Subcutaneous adipose tissue (tissue), 4 donors: ENCODE data around the gene DUSP6. TPM values are rescaled to one million over a fixed set of nuclear protein-coding genes. Genes with fewer than 3 reads are reported as not detected.

Source experiments
- total RNA-seq, 4 donors: library from RNA; depleted of rRNA; stranded (reverse); fragments of >200 nt; gene quantifications; one replicate each; pipeline ENCODE4 v1.1.0, GENCODE V29; 2016
- TF ChIP-seq, protein P1 (sequence below): fragments of 450-650 bp; IDR thresholded peaks from one replicate; pipeline ENCODE4 v1.5.1; 2016; ENCODE audit warnings: low read depth, mild to moderate bottlenecking, control low read depth, antibody characterized with exemption, moderate library complexity

The DUSP6 gene
- total RNA-seq, 4 donors from 2014 or later = 49.4 to 91.8 (median 69.2) TPM

DNA sequence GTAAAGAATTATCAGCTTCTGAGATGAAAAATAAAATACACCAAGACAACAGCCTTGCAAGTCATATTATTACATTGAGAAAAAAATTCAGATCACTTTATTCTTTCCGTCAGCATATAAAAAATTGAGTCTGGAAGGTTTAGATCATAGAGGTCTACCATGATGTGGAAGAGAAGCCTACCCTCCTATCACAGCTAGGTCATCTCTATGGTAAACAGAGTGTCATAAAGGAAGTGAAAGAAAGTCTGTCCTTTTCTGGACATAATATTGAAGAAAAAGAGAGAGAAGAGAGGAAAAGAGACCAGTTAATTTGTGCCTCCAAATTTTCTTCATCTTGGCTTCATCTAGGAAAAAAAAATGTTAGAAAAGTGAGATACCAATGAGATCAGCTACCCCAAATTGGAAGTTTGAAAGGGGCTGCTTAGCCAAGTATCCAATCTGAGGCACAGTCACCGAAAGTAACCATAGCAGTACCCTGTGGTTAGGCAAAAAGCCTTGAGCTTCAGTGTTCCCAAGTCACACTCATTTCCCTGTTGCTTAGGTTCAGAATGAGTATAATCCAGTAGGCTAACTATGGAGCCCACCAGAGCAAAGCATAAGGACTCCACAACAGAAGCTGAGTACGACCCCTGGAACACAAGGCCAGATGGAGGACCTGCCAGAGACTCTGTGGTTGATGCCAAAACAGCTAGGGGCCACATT is 38.1 kb downstream of the DUSP6 start:
- TF ChIP-seq, protein P1, sequence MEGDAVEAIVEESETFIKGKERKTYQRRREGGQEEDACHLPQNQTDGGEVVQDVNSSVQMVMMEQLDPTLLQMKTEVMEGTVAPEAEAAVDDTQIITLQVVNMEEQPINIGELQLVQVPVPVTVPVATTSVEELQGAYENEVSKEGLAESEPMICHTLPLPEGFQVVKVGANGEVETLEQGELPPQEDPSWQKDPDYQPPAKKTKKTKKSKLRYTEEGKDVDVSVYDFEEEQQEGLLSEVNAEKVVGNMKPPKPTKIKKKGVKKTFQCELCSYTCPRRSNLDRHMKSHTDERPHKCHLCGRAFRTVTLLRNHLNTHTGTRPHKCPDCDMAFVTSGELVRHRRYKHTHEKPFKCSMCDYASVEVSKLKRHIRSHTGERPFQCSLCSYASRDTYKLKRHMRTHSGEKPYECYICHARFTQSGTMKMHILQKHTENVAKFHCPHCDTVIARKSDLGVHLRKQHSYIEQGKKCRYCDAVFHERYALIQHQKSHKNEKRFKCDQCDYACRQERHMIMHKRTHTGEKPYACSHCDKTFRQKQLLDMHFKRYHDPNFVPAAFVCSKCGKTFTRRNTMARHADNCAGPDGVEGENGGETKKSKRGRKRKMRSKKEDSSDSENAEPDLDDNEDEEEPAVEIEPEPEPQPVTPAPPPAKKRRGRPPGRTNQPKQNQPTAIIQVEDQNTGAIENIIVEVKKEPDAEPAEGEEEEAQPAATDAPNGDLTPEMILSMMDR = no peak

DNA sequence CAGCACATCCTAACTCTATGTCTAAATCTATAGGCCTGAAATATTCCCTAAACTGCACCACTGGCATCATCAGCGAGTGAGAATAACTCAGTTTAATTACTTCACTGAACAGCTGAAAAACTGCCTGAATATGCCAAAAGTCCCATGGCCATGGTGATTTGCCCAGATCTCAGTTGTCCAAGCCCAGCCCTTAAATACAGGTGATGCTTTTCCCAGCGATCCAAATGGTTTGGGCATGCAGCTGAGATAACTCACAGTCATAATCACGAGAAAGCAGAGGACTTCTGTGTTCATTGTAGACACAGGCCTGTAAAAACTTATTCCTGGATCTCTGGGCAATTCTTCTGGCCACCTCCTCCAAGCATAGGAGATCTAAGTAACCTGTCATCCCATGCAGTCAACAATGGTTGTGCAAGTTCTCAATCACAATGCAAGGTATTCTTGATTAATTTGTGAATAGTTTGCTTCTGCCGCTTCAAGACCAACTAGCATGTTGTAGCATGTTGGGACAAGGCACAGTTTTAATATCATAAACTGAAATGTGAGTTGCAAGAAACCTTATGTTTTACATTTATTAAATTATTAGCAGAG is 40.5 kb downstream of the DUSP6 start:
- TF ChIP-seq, protein P1 = no peak

DNA sequence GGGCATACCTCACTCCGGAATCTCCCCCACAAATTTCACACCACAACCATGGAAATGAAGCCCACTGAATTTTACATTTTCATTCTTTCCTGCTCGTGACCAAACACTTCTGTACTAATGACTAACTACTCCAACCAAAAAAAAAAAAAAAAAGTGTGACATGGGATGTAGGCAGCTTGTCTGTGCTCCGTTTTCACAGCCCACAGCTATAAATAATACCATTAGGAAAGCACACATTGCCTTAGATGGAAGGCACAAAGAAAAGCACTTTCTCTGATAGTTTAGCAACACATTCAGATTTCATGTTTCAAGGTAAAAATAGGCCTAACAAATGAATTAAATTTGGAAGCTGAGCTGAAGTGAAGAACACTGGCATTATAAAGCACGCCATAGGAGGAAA is 42.5 kb downstream of the DUSP6 start:
- TF ChIP-seq, protein P1 = no peak

DNA sequence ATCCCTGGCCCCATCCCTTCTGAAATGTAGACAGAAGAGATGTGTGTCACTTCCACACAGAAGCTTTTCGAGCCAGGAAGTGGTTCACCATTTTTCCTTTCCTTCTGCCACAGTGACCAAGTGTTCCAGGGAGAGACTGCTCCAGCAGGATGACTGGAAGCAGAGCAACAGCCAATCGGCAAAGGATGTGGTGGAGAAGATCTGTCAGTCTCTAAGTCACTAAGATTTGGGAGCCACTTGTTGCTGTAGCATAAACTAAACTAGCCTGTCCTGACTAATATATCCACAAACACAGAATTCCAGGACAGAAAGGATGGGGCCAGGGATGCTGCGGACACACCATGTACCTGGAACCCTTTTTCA is 42.9 kb downstream of the DUSP6 start:
- TF ChIP-seq, protein P1 = no peak

DNA sequence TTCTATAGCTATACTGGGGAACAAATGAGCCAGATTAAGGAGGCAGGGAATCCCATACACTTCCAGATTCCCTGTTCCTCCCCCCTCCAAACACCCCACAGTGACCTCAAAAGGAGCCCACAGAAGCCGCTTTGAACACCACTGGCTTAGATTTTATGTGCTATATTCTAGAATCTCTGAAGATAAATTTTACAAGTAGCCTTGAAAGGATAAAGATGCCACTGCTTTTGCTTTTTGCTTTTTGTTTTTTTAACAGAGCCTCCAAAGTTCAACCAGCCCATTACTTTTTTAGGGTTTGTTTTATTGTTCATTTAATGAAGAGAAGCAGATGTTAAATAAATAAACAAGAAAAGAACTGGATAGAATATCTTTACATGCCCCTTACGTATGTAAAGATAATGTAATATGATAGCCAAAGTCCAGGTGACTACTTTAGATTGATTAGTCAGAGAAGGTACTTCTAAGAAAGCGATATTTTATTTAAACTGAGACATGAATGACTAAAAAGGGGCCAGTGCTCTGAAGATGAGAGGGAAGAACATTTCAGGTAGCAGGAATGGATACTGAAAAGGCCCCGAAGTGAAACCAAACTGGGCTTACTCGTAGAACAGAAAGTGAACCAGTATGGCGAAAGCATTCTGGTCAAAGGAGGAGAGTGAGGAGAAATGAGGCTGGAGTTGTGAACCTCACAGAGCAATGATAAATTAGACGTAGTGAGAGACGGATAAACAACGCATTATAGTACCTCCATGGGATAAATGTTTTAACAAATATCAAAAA is 44.6 kb downstream of the DUSP6 start:
- TF ChIP-seq, protein P1 = no peak

DNA sequence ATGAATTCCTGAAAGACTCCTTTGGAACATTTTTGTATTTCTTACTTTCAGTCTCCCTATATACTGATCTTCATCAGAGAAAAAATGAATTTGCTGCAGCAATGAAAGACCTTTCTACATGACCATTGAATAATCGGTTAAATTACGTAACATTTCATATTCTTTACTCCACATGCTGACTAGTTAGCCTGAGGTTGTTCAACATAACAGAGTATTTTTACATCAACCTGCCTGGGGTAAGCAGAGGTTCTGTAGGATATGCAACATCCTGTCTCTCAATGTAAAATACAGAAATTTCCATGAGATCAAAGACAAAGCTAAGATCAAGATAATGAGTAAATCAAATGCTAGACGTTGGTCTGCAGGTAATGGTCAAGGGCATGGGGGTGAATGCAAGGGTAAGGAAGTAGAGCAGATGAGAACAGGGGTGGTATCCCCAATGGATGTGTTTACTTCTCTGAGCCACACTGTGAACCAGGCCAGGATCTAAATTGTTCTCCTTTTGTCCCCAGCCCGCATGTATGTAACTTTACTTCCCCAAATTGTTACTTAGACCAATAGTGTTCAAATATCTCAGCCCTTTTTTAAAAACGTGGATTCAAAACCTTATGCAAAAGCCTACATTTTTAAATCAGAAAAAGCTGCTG is 45.4 kb downstream of the DUSP6 start:
- TF ChIP-seq, protein P1 = no peak

DNA sequence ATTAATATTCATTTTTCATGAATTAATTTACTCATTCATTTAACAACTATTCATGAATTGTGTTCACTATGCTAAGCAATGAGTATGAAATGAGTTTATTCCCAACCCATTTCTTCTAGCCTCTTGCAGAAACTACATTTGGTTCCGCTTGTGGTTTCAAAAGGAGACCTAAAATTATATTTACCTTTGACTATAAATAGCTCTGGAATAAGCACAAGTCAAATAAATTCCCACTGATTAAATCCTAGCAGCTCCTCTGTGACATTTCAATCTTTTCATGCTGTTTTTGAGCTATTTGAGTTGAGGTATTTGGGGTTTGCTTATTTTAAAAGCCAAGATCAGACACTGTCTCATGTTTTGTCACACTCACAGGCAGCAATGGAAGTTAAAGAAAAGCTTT is 46.9 kb downstream of the DUSP6 start:
- TF ChIP-seq, protein P1 = no peak
